ENCODE data around the gene ZNF565. TPM values are rescaled to one million over a fixed set of nuclear protein-coding genes. Genes with fewer than 3 reads are reported as not detected.
A peak's percentile ranks its signal among the peaks of the same experiment; 100 is the strongest.

Gene ZNF565
- total RNA-seq, result 1 to 10 TPM in 2 of 4 donors, under 1 TPM in 1, not detected in 1; 1.00 to 4.1 (median 4.0) TPM

DNA sequence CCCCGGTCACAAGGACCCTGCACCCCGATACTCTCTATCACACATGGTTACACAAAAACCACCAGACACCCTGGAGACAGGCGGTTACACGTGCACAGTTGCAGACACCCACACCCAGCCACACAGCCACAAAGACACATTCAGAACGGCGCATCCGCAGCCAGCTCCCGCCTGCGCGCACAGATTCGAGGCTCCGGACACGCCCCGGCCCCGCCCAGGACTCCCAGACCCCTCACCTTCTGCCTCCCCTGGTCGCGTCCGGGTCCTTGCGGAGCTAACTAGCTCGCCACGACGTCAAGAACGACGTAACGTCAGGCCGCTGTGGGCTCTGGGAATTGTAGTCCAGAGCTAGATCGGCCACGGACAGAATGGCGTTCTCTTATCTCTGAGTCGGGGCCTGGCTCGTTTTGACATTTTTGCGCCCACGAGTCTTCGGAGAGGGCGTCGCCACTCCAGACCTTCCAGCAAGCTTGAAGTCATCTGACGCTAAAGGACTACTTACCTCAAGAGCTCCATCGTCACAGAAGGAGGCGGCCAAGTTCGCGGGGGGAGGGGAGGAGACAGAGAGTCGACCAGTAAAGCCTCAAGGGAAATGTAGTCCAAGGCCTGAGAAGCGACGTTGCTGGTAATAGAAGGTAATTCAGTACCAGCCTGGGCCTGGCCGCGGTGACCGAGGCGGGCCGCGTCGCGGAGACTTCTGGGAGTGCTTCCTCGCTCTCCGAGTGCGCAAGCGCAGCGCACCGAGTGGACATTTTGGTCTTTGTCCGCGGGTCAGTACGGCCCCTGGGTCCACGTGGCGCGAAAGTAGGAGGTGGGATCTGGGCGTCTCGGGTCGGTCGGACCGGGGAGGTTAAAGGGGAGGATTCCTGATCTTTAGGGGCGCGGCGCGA is at the start of gene ZNF565, which contains the start of gene ZNF146:
Gene ZNF565 (minus strand): TSS at position 280 of the 890 bp plus-strand sequence. CDS start 12,680 bp downstream, outside the sequence.
Gene ZNF146 (plus strand): TSS at position 721 of the 890 bp plus-strand sequence. CDS start 21,335 bp downstream, outside the sequence.
- peak within 1 kb of the TSS; percentile 65 to 87 (median 75) for H3K4me3 ChIP-seq
- peaks cover 4 to 17% (median 10%) of the 10 kb centered on the region in 4 donors for H3K4me1 ChIP-seq
- no peaks in the 10 kb centered on the region for H3K27me3 ChIP-seq
- no peaks in the 10 kb centered on the region for H3K9me3 ChIP-seq
- in situ Hi-C loops (cut with MboI; ENCODE audit: low pct_ligation_motif_present in 1 of 4, low pct_unique_long_range_greater_than_20kb in 1 of 4, low sequenced_read_pairs in 3 of 4), result loop anchor here in 1 of 4 donors (25.0 kb wide), 1 partner anchor 273 kb away; the partner anchor contains the start of gene ZNF566
- H3K27ac ChIP-seq, result peak within 1 kb of the TSS; percentile 90 to 93 (median 92)
- intact Hi-C loops (cut with DNase I; ENCODE audit: low total_unique reads), result no loop called here
- WGBS, 2 donors (ENCODE audit: low coverage in 1 of 2), result 1% methylated on average over 73 of the region's 73 CpGs; no CpG with 5 or more reads in 1 of the 2 donors
- DNase-seq, result peak; percentile 98
- TF ChIP-seq POLR2AphosphoS5 (IDR thresholded peaks at IDR 0.05) (peak; percentile 81 to 86 (median 83)), POLR2A (IDR thresholded peaks at IDR 0.05) (peak; percentile 78), EP300 (IDR thresholded peaks at IDR 0.05; ENCODE audit: low read depth) (no peak), CTCF (IDR thresholded peaks at IDR 0.05) (peak in 3 of 5 experiments; percentile 21 to 66 (median 57))
- peaks cover 0 to 9% (median 2%) of the 10 kb centered on the region in 4 donors for H3K36me3 ChIP-seq

- Histone ChIP-seq H3K36me3 (no peaks in the 10 kb centered on the region), H3K4me3 (no peak overlapping the region), H3K9me3 (no peaks in the 10 kb centered on the region), H3K4me1 (peaks cover 0 to 4% (median 0%) of the 10 kb centered on the region in 4 donors), H3K27me3 (no peaks in the 10 kb centered on the region), H3K27ac (no peak overlapping the region)
- no peak for DNase-seq
- in situ Hi-C loops (cut with MboI; ENCODE audit: low pct_ligation_motif_present in 1 of 4, low pct_unique_long_range_greater_than_20kb in 1 of 4, low sequenced_read_pairs in 3 of 4), result no loop called here
- intact Hi-C loops (cut with DNase I; ENCODE audit: low total_unique reads), result no loop called here
- WGBS, 2 donors (ENCODE audit: low coverage in 1 of 2), result 95 to 100% methylated on average over 4 to 20 of the region's 20 CpGs
- TF ChIP-seq EP300 (IDR thresholded peaks at IDR 0.05; ENCODE audit: low read depth), result no peak
- TF ChIP-seq CTCF (IDR thresholded peaks at IDR 0.05), result no peak
- no peak for TF ChIP-seq POLR2A (IDR thresholded peaks at IDR 0.05)
- TF ChIP-seq POLR2AphosphoS5 (IDR thresholded peaks at IDR 0.05), result no peak
Measured at GRCh38 chr19:36259211-36259610, 44.7 kb upstream of the ZNF565 start.

DNA sequence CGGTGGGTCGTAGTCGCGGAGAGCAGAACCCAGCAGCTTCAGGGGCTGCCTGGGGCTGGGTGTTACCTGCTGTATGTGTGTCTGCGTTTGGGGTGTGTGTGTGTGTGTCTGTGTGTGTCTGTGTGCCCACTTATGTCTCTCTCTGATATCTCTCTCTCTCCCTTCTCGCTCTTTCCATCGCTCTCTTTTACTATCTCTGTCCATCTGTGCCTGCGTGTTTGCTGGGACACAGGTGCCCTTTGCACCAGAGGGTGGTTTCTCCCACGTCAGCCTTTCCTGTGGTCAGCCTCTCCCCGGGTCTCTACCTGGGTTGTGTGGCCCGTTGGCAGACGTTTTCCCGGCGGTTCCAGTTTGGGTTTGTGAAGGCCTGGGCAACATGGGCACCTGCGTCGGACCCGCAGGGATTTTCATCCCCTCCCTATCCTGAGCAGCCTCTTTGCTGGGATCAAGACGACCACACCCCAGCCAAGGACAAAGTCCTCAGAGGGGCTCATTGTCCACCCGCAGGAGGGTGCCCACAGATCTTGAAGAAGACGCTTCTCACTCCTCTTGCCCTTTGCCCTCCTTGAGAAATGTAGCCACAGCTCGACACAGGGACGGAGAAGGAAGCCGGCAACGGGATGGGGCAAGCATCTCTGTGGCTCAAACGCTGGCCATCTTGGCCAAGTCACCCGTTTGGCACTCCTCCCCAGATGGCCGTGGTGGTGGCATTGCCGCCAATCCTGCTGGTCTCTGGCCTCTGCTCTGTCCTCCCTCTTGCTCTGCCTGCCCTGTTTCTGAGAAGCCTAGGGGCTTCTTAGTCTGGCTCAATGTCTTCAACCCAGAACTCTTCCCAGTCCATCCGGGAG is 43.8 kb upstream of the ZNF565 start:
- Histone ChIP-seq H3K36me3 (no peaks in the 10 kb centered on the region), H3K27me3 (no peaks in the 10 kb centered on the region), H3K9me3 (no peaks in the 10 kb centered on the region), H3K4me1 (peaks cover 0 to 4% (median 0%) of the 10 kb centered on the region in 4 donors), H3K4me3 (peak overlapping the region in 2 of 4 donors; percentile 48 to 50), H3K27ac (no peak overlapping the region)
- TF ChIP-seq EP300 (IDR thresholded peaks at IDR 0.05; ENCODE audit: low read depth) (no peak), CTCF (IDR thresholded peaks at IDR 0.05) (no peak), POLR2A (IDR thresholded peaks at IDR 0.05) (no peak), POLR2AphosphoS5 (IDR thresholded peaks at IDR 0.05) (no peak)
- intact Hi-C loops (cut with DNase I; ENCODE audit: low total_unique reads) (no loop called here), in situ Hi-C loops (cut with MboI; ENCODE audit: low pct_ligation_motif_present in 1 of 4, low pct_unique_long_range_greater_than_20kb in 1 of 4, low sequenced_read_pairs in 3 of 4) (no loop called here)
- WGBS, 2 donors (ENCODE audit: low coverage in 1 of 2), result 89 to 96% methylated on average over 10 to 29 of the region's 29 CpGs
- DNase-seq, result no peak

All from transverse colon (tissue), 4 donors.